GM12874 (cell line): ENCODE data around the gene ADGRG1.

Experiments used
- TF ChIP-seq, protein P1 (sequence below): IDR thresholded peaks from 2 replicates; pipeline ENCODE4 v1.5.1; 2011; ENCODE audit warnings: low read depth, mild to moderate bottlenecking, control low read depth, low read length, moderate library complexity; ENCODE audit not compliant: insufficient read depth

Gene ADGRG1

DNA sequence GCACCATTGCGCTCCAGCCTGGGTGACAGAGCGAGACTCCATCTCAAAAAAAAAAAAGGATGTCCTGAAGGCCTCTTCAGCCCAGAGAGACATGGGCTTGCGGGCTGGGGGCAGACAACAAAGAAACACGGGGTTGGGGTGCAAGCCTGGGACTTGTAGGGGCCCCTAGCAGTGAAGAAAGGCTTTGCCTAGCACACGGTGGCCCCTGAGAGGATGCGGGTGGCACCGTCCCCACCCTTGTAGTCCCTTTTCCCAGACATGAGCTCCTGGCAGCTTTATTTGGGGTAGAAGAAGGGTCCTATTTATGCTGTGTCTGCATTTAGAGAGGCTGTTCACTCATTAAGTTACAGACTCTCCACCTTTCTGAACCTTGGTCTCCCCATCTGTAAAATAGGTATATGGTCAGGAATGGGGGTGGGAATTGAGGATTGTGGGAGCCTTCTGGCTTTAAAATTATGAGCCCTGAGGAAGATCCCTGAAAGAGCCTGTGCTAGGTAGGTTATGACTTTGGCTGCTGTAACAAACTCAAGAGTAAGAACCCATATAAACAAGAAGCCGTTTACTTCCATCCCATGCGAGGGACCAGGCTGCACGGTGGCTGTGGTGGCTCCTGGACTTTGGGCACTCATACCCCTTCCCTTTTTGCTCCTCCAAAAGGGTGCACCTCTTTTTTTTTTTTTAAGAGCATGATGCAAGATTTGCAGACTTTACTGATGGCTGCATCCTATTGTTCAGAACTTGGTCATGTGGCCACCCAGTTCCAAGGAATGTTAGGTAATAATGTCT is 20.6 kb upstream of the ADGRG1 start:
- TF ChIP-seq, protein P1, sequence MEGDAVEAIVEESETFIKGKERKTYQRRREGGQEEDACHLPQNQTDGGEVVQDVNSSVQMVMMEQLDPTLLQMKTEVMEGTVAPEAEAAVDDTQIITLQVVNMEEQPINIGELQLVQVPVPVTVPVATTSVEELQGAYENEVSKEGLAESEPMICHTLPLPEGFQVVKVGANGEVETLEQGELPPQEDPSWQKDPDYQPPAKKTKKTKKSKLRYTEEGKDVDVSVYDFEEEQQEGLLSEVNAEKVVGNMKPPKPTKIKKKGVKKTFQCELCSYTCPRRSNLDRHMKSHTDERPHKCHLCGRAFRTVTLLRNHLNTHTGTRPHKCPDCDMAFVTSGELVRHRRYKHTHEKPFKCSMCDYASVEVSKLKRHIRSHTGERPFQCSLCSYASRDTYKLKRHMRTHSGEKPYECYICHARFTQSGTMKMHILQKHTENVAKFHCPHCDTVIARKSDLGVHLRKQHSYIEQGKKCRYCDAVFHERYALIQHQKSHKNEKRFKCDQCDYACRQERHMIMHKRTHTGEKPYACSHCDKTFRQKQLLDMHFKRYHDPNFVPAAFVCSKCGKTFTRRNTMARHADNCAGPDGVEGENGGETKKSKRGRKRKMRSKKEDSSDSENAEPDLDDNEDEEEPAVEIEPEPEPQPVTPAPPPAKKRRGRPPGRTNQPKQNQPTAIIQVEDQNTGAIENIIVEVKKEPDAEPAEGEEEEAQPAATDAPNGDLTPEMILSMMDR: no peak

- TF ChIP-seq, protein P1: no peak
Observed at GRCh38 chr16:57608462-57609113, 19.8 kb upstream of the ADGRG1 start.

GRCh38 chr16:57609541-57610401 is 18.7 kb upstream of the ADGRG1 start:
- TF ChIP-seq, protein P1: peak; percentile 44

GRCh38 chr16:57610611-57611010 is 17.8 kb upstream of the ADGRG1 start:
- TF ChIP-seq, protein P1: no peak

- TF ChIP-seq, protein P1: no peak
Observed at GRCh38 chr16:57611181-57611580, 17.2 kb upstream of the ADGRG1 start.

DNA sequence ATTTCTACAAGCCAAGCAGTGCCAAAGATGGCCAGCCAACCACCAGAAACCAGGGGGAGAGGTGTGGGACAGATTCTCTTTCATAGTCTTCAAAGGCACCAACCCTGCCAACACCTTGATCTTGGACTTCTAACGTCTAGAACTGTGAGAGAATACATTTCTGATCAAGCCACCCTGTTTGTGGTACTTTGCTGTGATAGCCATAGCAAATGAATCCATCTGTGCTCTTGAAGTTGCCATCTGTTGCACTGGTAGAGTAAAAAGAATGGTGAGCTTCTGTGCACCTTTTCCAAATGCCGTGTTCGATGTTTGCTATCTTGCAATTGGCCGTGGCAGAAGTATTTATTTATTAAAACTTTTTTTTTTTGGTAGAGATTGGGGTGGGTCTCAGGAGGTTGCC is 16.7 kb upstream of the ADGRG1 start:
- TF ChIP-seq, protein P1: no peak

GRCh38 chr16:57612494-57612893 is 15.9 kb upstream of the ADGRG1 start:
- TF ChIP-seq, protein P1: no peak
